ENCODE results near the gene NPEPPS. TPM values are rescaled to one million over a fixed set of nuclear protein-coding genes. Genes with fewer than 3 reads are reported as not detected.

Gene NPEPPS
- total and polyA plus RNA-seq, 2 of the 13 experiments (the other 11 are each of a cell fraction or from before 2014, with no cell fraction given) = 53.5 to 127 TPM

GRCh38 chr17:47649153-47649971 is 118.5 kb downstream of the NPEPPS start, which contains the start of gene KPNB1 (continued):
- TF ChIP-seq NKX3-1 (CRISPR knock-in tag; IDR thresholded peaks at IDR 0.05) (peak; percentile 63; the same call in 1 of the 2 replicates), ZNF10 (CRISPR knock-in tag; IDR thresholded peaks at IDR 0.05; ENCODE audit: borderline replicate concordance, low read depth) (no peak), ZNF547 (CRISPR knock-in tag; IDR thresholded peaks at IDR 0.05) (peak; percentile 83), TFDP2 (CRISPR knock-in tag; IDR thresholded peaks at IDR 0.05) (peak; percentile 95), ZNF556 (CRISPR knock-in tag; IDR thresholded peaks at IDR 0.05; ENCODE audit: borderline replicate concordance) (peak; percentile 87), AKAP8 (CRISPR knock-in tag; IDR thresholded peaks at IDR 0.05) (peak; percentile 98), ZFP36L1 (CRISPR knock-in tag; IDR thresholded peaks at IDR 0.05) (peak; percentile 97), ISL2 (CRISPR knock-in tag; IDR thresholded peaks at IDR 0.05) (peak; percentile 10; the same call in 1 of the 2 replicates), ZNF713 (CRISPR knock-in tag; IDR thresholded peaks at IDR 0.05) (0 out of 2 replicates have a peak, but pooled peaks have one; percentile 40), NR2F1 (CRISPR knock-in tag; IDR thresholded peaks at IDR 0.05) (peak in 1 of 2 experiments; percentile 48; a peak in 1 of 4 replicates), GTF2F1 (IDR thresholded peaks at IDR 0.05; ENCODE audit: low read length) (0 out of 2 replicates have a peak, but pooled peaks have one; percentile 18), ZGPAT (CRISPR knock-in tag; IDR thresholded peaks at IDR 0.05) (peak; percentile 95), STAG1 (CRISPR knock-in tag; IDR thresholded peaks at IDR 0.05) (peak; percentile 14; the same call in 1 of the 2 replicates), ZNF891 (CRISPR knock-in tag; IDR thresholded peaks at IDR 0.05) (no peak), ZNF3 (CRISPR knock-in tag; IDR thresholded peaks at IDR 0.05) (peak; percentile 51; the same call in 1 of the 2 replicates), ZNF253 (CRISPR knock-in tag; IDR thresholded peaks at IDR 0.05; ENCODE audit: borderline replicate concordance) (peak; percentile 97), ZNF850 (CRISPR knock-in tag; conservative IDR thresholded peaks at IDR 0.05) (no peak), MLLT10 (CRISPR knock-in tag; IDR thresholded peaks at IDR 0.05) (no peak), ZNF138 (CRISPR knock-in tag; IDR thresholded peaks at IDR 0.05; ENCODE audit: low read depth) (peak; percentile 96; the same call in 1 of the 2 replicates), IKZF5 (CRISPR knock-in tag; IDR thresholded peaks at IDR 0.05) (peak; percentile 82), THAP9 (CRISPR knock-in tag; IDR thresholded peaks at IDR 0.05; ENCODE audit: borderline replicate concordance) (peak; percentile 85; the same call in 1 of the 2 replicates), MTA1 (CRISPR knock-in tag; IDR thresholded peaks at IDR 0.05; ENCODE audit: borderline replicate concordance) (peak; percentile 78; the same call in 1 of the 2 replicates)
